GM23338 (cell line): ENCODE measurements around the gene ABCA13. TPM values are rescaled to one million over a fixed set of nuclear protein-coding genes. Genes with fewer than 3 reads are reported as not detected.

Experiments
- ATAC-seq: fragments of 200-7000 bp; cut with Tn5 transposase; 3 replicates; pipeline ENCODE4 v1.9.1; 2020
- DNase-seq: peaks from one replicate; pipeline ENCODE4 v3.0.0-alpha.2; 2015; ENCODE audit warnings: low spot score
- H2AFZ ChIP-seq: fragments of 200-600 bp; sonication (generic); 2 replicates; pipeline ENCODE4 v1.8.0; 2016; ENCODE audit warnings: antibody characterized with exemption, mild to moderate bottlenecking, moderate library complexity
- H3F3A ChIP-seq: fragments of 200-600 bp; sonication (generic); replicated peaks from 2 replicates; pipeline ENCODE4 v1.8.0; 2017; ENCODE audit warnings: antibody characterized with exemption, mixed run types, low read depth
- H3K27ac ChIP-seq: fragments of 200-600 bp; sonication (generic); 2 replicates; pipeline ENCODE4 v1.6.1; 2016; ENCODE audit warnings: low read depth
- H3K27me3 ChIP-seq: fragments of 200-600 bp; sonication (generic); 2 replicates; pipeline ENCODE4 v1.8.0; 2016; ENCODE audit warnings: mild to moderate bottlenecking, mixed run types, moderate library complexity; ENCODE audit not compliant: insufficient read depth
- H3K36me3 ChIP-seq: fragments of 200-600 bp; sonication (generic); 2 replicates; pipeline ENCODE4 v1.8.0; 2016; ENCODE audit warnings: mild to moderate bottlenecking; ENCODE audit not compliant: insufficient read depth
- H3K4me1 ChIP-seq: fragments of 200-600 bp; sonication (generic); 2 replicates; pipeline ENCODE4 v1.8.0; 2016; ENCODE audit warnings: mild to moderate bottlenecking, moderate library complexity; ENCODE audit not compliant: insufficient read depth
- H3K4me2 ChIP-seq: fragments of 200-600 bp; sonication (generic); 2 replicates; pipeline ENCODE4 v1.7.1; 2017; ENCODE audit warnings: mixed run types
- H3K4me3 ChIP-seq: fragments of 200-600 bp; sonication (generic); 2 replicates; pipeline ENCODE4 v1.6.1; 2016; ENCODE audit warnings: mixed run types
- H3K79me2 ChIP-seq: fragments of 200-600 bp; sonication (generic); replicated peaks from 2 replicates; pipeline ENCODE4 v1.8.0; 2017; ENCODE audit warnings: mild to moderate bottlenecking; ENCODE audit not compliant: insufficient read depth
- H3K9me2 ChIP-seq: fragments of 200-600 bp; sonication (generic); 2 replicates; pipeline ENCODE4 v1.8.0; 2017; ENCODE audit not compliant: insufficient read depth
- H4K20me1 ChIP-seq: fragments of 200-600 bp; sonication (generic); replicated peaks from 2 replicates; pipeline ENCODE4 v1.8.0; 2017; ENCODE audit warnings: mild to moderate bottlenecking; ENCODE audit not compliant: insufficient read depth
- H3K27ac Mint-ChIP-seq: 2 replicates; pipeline ENCODE4 v1.8.0; 2020; ENCODE audit warnings: inconsistent platforms, mild to moderate bottlenecking, moderate library complexity, mixed read lengths
- H3K27me3 Mint-ChIP-seq: 3 replicates; pipeline ENCODE4 v1.8.0; 2022; ENCODE audit warnings: low read depth, mild to moderate bottlenecking, moderate library complexity, mixed read lengths, inconsistent platforms; ENCODE audit not compliant: insufficient read depth, poor library complexity
- H3K36me3 Mint-ChIP-seq: 3 replicates; pipeline ENCODE4 v1.8.0; 2021; ENCODE audit warnings: low read depth, mild to moderate bottlenecking, inconsistent platforms, moderate library complexity, mixed read lengths
- H3K4me1 Mint-ChIP-seq: 3 replicates; pipeline ENCODE4 v1.8.0; 2020; ENCODE audit warnings: mild to moderate bottlenecking, inconsistent platforms, mixed read lengths
- H3K4me3 Mint-ChIP-seq: 3 replicates; pipeline ENCODE4 v1.8.0; 2021; ENCODE audit warnings: moderate library complexity, mild to moderate bottlenecking, inconsistent platforms, mixed read lengths
- H3K9me3 Mint-ChIP-seq: 3 replicates; pipeline ENCODE4 v1.8.0; 2020; ENCODE audit warnings: moderate library complexity, mild to moderate bottlenecking, inconsistent platforms, mixed read lengths
- NANOG ChIP-seq: IDR thresholded peaks from 2 replicates; pipeline ENCODE4 v1.6.1; 2016; ENCODE audit warnings: antibody characterized with exemption, borderline replicate concordance
- polyA plus RNA-seq: library from polyadenylated mRNA; unstranded; fragments of >200 nt; fragmentation: Nextera tagmentation; extraction: Ambion mirVana; gene quantifications from 2 replicates; pipeline ENCODE4 v1.2.1, GENCODE V29; 2016
- total RNA-seq: library from RNA; depleted of rRNA; stranded (reverse); fragments of >200 nt; shearing (Covaris generic); gene quantifications from 2 replicates; pipeline ENCODE4 v1.2.3, GENCODE V29; 2014
- TF ChIP-seq, protein P1 (sequence below): fragments of 250-450 bp; sonication (Bioruptor Pico); IDR thresholded peaks from 2 replicates; pipeline ENCODE4 v1.5.0; 2020; ENCODE audit warnings: mild to moderate bottlenecking, moderate library complexity
- TF ChIP-seq, protein P2 (sequence below): IDR thresholded peaks from one replicate; pipeline ENCODE4 v1.6.1; 2018; ENCODE audit warnings: antibody characterized with exemption; ENCODE audit not compliant: unreplicated experiment
- TF ChIP-seq, protein P3 (sequence below): IDR thresholded peaks from 2 replicates; pipeline ENCODE4 v1.6.1; 2016; ENCODE audit warnings: antibody characterized with exemption

ABCA13 gene
- total and polyA plus RNA-seq, 2 experiments from 2014 or later: 0.21 TPM; not detected in 1

DNA sequence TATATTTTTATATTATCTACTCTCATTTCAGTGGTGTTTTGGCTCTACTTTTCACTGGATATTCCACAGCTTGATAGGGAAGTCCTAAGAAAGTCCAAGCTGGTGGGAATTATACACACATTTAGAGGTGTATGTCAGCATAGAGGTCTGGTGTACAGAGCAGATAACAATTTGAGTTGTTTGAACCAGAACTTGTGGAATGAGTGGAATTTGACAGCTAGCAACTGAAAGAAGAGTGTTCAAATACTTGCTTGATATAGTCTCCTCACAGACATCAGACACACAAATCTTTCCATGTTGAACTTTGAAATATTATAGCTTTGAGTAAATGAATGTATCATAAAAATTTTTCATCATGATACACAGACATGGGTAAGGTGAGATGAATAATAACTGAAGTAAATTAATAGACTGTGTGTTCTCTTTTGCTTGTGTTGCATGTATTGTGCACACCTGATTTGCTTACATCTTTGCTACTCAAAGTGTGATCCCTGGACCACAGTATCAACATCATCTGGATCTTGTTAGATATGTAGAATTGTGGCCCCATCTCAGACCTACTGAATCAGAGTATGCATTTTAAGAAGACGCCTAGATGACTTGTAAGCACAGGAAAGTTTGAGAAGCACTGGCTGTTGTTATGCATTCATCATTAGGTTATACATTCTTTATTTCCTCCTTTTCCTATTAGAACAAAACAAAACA is 91.5 kb downstream of the ABCA13 start (continued):
- TF ChIP-seq, protein P1, sequence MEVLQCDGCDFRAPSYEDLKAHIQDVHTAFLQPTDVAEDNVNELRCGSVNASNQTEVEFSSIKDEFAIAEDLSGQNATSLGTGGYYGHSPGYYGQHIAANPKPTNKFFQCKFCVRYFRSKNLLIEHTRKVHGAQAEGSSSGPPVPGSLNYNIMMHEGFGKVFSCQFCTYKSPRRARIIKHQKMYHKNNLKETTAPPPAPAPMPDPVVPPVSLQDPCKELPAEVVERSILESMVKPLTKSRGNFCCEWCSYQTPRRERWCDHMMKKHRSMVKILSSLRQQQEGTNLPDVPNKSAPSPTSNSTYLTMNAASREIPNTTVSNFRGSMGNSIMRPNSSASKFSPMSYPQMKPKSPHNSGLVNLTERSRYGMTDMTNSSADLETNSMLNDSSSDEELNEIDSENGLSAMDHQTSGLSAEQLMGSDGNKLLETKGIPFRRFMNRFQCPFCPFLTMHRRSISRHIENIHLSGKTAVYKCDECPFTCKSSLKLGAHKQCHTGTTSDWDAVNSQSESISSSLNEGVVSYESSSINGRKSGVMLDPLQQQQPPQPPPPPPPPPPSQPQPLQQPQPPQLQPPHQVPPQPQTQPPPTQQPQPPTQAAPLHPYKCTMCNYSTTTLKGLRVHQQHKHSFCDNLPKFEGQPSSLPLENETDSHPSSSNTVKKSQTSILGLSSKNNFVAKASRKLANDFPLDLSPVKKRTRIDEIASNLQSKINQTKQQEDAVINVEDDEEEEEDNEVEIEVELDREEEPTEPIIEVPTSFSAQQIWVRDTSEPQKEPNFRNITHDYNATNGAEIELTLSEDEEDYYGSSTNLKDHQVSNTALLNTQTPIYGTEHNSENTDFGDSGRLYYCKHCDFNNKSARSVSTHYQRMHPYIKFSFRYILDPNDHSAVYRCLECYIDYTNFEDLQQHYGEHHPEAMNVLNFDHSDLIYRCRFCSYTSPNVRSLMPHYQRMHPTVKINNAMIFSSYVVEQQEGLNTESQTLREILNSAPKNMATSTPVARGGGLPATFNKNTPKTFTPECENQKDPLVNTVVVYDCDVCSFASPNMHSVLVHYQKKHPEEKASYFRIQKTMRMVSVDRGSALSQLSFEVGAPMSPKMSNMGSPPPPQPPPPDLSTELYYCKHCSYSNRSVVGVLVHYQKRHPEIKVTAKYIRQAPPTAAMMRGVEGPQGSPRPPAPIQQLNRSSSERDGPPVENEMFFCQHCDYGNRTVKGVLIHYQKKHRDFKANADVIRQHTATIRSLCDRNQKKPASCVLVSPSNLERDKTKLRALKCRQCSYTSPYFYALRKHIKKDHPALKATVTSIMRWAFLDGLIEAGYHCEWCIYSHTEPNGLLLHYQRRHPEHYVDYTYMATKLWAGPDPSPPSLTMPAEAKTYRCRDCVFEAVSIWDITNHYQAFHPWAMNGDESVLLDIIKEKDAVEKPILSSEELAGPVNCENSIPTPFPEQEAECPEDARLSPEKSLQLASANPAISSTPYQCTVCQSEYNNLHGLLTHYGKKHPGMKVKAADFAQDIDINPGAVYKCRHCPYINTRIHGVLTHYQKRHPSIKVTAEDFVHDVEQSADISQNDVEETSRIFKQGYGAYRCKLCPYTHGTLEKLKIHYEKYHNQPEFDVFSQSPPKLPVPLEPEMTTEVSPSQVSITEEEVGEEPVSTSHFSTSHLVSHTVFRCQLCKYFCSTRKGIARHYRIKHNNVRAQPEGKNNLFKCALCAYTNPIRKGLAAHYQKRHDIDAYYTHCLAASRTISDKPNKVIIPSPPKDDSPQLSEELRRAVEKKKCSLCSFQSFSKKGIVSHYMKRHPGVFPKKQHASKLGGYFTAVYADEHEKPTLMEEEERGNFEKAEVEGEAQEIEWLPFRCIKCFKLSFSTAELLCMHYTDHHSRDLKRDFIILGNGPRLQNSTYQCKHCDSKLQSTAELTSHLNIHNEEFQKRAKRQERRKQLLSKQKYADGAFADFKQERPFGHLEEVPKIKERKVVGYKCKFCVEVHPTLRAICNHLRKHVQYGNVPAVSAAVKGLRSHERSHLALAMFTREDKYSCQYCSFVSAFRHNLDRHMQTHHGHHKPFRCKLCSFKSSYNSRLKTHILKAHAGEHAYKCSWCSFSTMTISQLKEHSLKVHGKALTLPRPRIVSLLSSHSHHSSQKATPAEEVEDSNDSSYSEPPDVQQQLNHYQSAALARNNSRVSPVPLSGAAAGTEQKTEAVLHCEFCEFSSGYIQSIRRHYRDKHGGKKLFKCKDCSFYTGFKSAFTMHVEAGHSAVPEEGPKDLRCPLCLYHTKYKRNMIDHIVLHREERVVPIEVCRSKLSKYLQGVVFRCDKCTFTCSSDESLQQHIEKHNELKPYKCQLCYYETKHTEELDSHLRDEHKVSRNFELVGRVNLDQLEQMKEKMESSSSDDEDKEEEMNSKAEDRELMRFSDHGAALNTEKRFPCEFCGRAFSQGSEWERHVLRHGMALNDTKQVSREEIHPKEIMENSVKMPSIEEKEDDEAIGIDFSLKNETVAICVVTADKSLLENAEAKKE (CRISPR knock-in tag): no peak

DNA sequence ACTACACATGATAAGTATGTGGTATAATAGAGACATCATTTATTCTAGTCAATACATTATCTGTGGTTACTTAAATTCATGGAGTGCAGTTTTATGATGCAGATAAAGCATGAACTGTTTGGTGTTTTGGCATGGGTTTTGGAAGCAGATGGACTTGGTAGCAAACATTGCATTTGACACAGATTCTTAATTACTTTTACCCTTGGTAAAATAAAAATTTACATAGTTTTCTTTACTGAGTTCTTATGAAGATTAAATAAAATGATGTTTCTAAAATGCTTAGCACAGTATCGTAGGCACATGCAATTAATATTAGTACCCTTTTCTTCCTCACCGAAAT is 92.0 kb downstream of the ABCA13 start:
- H3K9me2 ChIP-seq: no peaks in the 10 kb centered on the region
- H3K27me3 Mint-ChIP-seq: no peaks in the 10 kb centered on the region
- H3K4me2 ChIP-seq: no peak overlapping the region
- no peaks in the 10 kb centered on the region for H3K36me3 Mint-ChIP-seq
- no peak overlapping the region for H3K27ac Mint-ChIP-seq
- no peak for ATAC-seq
- no peak for DNase-seq
- no peaks in the 10 kb centered on the region for H3K79me2 ChIP-seq
- no peaks in the 10 kb centered on the region for H4K20me1 ChIP-seq
- H3K9me3 Mint-ChIP-seq: no peaks in the 10 kb centered on the region
- H3K27me3 ChIP-seq: no peaks in the 10 kb centered on the region
- H3K4me3 Mint-ChIP-seq: no peak overlapping the region
- H3F3A ChIP-seq: no peaks in the 10 kb centered on the region
- H3K4me3 ChIP-seq: no peak overlapping the region
- H2AFZ ChIP-seq: no peak overlapping the region
- no peaks in the 10 kb centered on the region for H3K36me3 ChIP-seq
- H3K4me1 Mint-ChIP-seq: no peaks in the 10 kb centered on the region; the same call in 2 of the 3 replicates
- peaks cover 7% of the 10 kb centered on the region for H3K4me1 ChIP-seq
- no peak overlapping the region for H3K27ac ChIP-seq
- no peak for TF ChIP-seq NANOG
- TF ChIP-seq, protein P2, sequence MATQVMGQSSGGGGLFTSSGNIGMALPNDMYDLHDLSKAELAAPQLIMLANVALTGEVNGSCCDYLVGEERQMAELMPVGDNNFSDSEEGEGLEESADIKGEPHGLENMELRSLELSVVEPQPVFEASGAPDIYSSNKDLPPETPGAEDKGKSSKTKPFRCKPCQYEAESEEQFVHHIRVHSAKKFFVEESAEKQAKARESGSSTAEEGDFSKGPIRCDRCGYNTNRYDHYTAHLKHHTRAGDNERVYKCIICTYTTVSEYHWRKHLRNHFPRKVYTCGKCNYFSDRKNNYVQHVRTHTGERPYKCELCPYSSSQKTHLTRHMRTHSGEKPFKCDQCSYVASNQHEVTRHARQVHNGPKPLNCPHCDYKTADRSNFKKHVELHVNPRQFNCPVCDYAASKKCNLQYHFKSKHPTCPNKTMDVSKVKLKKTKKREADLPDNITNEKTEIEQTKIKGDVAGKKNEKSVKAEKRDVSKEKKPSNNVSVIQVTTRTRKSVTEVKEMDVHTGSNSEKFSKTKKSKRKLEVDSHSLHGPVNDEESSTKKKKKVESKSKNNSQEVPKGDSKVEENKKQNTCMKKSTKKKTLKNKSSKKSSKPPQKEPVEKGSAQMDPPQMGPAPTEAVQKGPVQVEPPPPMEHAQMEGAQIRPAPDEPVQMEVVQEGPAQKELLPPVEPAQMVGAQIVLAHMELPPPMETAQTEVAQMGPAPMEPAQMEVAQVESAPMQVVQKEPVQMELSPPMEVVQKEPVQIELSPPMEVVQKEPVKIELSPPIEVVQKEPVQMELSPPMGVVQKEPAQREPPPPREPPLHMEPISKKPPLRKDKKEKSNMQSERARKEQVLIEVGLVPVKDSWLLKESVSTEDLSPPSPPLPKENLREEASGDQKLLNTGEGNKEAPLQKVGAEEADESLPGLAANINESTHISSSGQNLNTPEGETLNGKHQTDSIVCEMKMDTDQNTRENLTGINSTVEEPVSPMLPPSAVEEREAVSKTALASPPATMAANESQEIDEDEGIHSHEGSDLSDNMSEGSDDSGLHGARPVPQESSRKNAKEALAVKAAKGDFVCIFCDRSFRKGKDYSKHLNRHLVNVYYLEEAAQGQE: no peak
- TF ChIP-seq, protein P3, sequence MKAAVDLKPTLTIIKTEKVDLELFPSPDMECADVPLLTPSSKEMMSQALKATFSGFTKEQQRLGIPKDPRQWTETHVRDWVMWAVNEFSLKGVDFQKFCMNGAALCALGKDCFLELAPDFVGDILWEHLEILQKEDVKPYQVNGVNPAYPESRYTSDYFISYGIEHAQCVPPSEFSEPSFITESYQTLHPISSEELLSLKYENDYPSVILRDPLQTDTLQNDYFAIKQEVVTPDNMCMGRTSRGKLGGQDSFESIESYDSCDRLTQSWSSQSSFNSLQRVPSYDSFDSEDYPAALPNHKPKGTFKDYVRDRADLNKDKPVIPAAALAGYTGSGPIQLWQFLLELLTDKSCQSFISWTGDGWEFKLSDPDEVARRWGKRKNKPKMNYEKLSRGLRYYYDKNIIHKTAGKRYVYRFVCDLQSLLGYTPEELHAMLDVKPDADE: no peak
